Neural progenitor cell (in vitro differentiated cells): ENCODE results near the gene MORN4. TPM values are rescaled to one million over a fixed set of nuclear protein-coding genes. Genes with fewer than 3 reads are reported as not detected.
A peak's percentile ranks its signal among the peaks of the same experiment; 100 is the strongest.

ENCODE experiments used
- DNase-seq: peaks from one replicate; pipeline ENCODE4 v3.0.0-alpha.2; 2016; ENCODE audit warnings: low spot score
- H2AFZ ChIP-seq: fragments of 200-600 bp; sonication (generic); replicated peaks from 2 replicates; pipeline ENCODE4 v1.6.1; 2016; ENCODE audit warnings: antibody characterized with exemption
- H3F3A ChIP-seq: fragments of 200-600 bp; sonication (generic); 2 replicates; pipeline ENCODE4 v1.6.1; 2016; ENCODE audit warnings: antibody characterized with exemption, low read depth
- H3K27ac ChIP-seq: fragments of 200-600 bp; sonication (generic); 2 replicates; pipeline ENCODE4 v1.5.1; 2016; ENCODE audit warnings: mild to moderate bottlenecking
- H3K27me3 ChIP-seq: fragments of 200-600 bp; sonication (generic); 2 replicates; pipeline ENCODE4 v1.6.1; 2016; ENCODE audit warnings: mild to moderate bottlenecking, moderate library complexity
- H3K36me3 ChIP-seq: fragments of 200-600 bp; sonication (generic); 2 replicates; pipeline ENCODE4 v1.5.1; 2016
- H3K4me1 ChIP-seq: fragments of 200-600 bp; sonication (generic); 2 replicates; pipeline ENCODE4 v1.6.1; 2016; ENCODE audit warnings: mixed run types
- H3K4me2 ChIP-seq: fragments of 200-600 bp; sonication (generic); 2 replicates; pipeline ENCODE4 v1.6.1; 2016
- H3K4me3 ChIP-seq: fragments of 200-600 bp; sonication (generic); 2 replicates; pipeline ENCODE4 v1.5.1; 2016
- H3K79me2 ChIP-seq: fragments of 200-600 bp; sonication (generic); 2 replicates; pipeline ENCODE4 v1.6.1; 2016; ENCODE audit warnings: low read depth
- H3K9ac ChIP-seq: fragments of 200-600 bp; sonication (generic); 2 replicates; pipeline ENCODE4 v1.6.1; 2016
- H3K9me3 ChIP-seq: fragments of 200-600 bp; sonication (generic); 2 replicates; pipeline ENCODE4 v1.5.1; 2016; ENCODE audit warnings: low read depth
- H4K20me1 ChIP-seq: fragments of 200-600 bp; sonication (generic); 2 replicates; pipeline ENCODE4 v1.6.1; 2016; ENCODE audit warnings: low read depth
- H3K27ac Mint-ChIP-seq: 3 replicates; pipeline ENCODE4 v1.8.0; 2021; ENCODE audit warnings: mixed read lengths
- H3K27me3 Mint-ChIP-seq: 2 replicates; pipeline ENCODE4 v1.8.0; 2022; ENCODE audit warnings: low read depth, mild to moderate bottlenecking, inconsistent platforms, moderate library complexity, mixed read lengths; ENCODE audit not compliant: insufficient read depth
- H3K36me3 Mint-ChIP-seq: 3 replicates; pipeline ENCODE4 v1.8.0; 2021; ENCODE audit warnings: mixed read lengths
- H3K4me1 Mint-ChIP-seq: 3 replicates; pipeline ENCODE4 v1.8.0; 2021; ENCODE audit warnings: mixed read lengths
- H3K4me3 Mint-ChIP-seq: 3 replicates; pipeline ENCODE4 v1.8.0; 2021; ENCODE audit warnings: mild to moderate bottlenecking, moderate library complexity, mixed read lengths
- H3K9me3 Mint-ChIP-seq: 3 replicates; pipeline ENCODE4 v1.8.0; 2020; ENCODE audit warnings: mixed read lengths
- EZH2 ChIP-seq: fragments of 200-600 bp; sonication (generic); IDR thresholded peaks from 2 replicates; pipeline ENCODE4 v1.6.1; 2017; ENCODE audit warnings: antibody characterized with exemption, mild to moderate bottlenecking, moderate library complexity
- EZH2phosphoT487 ChIP-seq: fragments of 200-600 bp; sonication (generic); IDR thresholded peaks from 2 replicates; pipeline ENCODE4 v1.6.1; 2017; ENCODE audit warnings: antibody characterized with exemption
- total RNA-seq: library from RNA; depleted of rRNA; stranded (reverse); fragments of >200 nt; gene quantifications from 2 replicates; pipeline ENCODE4 v1.2.3, GENCODE V29; 2015; ENCODE audit warnings: low replicate concordance
- TF ChIP-seq, protein P1 (sequence below): fragments of 200-600 bp; sonication (generic); IDR thresholded peaks from 2 replicates; pipeline ENCODE4 v1.5.1; 2017; ENCODE audit warnings: antibody characterized with exemption, mild to moderate bottlenecking

MORN4 gene
- total RNA-seq, 1 donor from 2014 or later: 23.8 TPM

GRCh38 chr10:97584060-97584797 is 49.1 kb downstream of the MORN4 start, which contains the start of gene HOGA1:
TSS of gene HOGA1 (plus strand) at chr10:97584389. CDS start at chr10:97584704, 315 bp downstream.
- no peaks in the 10 kb centered on the region for H3K27me3 ChIP-seq
- no peaks in the 10 kb centered on the region for H3K79me2 ChIP-seq
- H3K4me3 ChIP-seq: no peak within 1 kb of the TSS
- no peaks in the 10 kb centered on the region for H4K20me1 ChIP-seq
- H3K27me3 Mint-ChIP-seq: peaks cover 5% of the 10 kb centered on the region
- no peak within 1 kb of the TSS for H3K9ac ChIP-seq
- no peak within 1 kb of the TSS for H3K27ac Mint-ChIP-seq
- no peaks in the 10 kb centered on the region for H3F3A ChIP-seq
- H3K4me3 Mint-ChIP-seq: no peak within 1 kb of the TSS
- H3K36me3 Mint-ChIP-seq: no peaks in the 10 kb centered on the region
- no peaks in the 10 kb centered on the region for H3K9me3 Mint-ChIP-seq
- H3K4me1 ChIP-seq: no peaks in the 10 kb centered on the region
- H2AFZ ChIP-seq: peak within 1 kb of the TSS; percentile 73
- DNase-seq: peak; percentile 36
- H3K4me2 ChIP-seq: no peak within 1 kb of the TSS
- H3K27ac ChIP-seq: no peak within 1 kb of the TSS
- TF ChIP-seq EZH2phosphoT487 (no peak), EZH2 (no peak)
- TF ChIP-seq, protein P1, sequence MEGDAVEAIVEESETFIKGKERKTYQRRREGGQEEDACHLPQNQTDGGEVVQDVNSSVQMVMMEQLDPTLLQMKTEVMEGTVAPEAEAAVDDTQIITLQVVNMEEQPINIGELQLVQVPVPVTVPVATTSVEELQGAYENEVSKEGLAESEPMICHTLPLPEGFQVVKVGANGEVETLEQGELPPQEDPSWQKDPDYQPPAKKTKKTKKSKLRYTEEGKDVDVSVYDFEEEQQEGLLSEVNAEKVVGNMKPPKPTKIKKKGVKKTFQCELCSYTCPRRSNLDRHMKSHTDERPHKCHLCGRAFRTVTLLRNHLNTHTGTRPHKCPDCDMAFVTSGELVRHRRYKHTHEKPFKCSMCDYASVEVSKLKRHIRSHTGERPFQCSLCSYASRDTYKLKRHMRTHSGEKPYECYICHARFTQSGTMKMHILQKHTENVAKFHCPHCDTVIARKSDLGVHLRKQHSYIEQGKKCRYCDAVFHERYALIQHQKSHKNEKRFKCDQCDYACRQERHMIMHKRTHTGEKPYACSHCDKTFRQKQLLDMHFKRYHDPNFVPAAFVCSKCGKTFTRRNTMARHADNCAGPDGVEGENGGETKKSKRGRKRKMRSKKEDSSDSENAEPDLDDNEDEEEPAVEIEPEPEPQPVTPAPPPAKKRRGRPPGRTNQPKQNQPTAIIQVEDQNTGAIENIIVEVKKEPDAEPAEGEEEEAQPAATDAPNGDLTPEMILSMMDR: no peak
- peaks cover 14% of the 10 kb centered on the region for H3K4me1 Mint-ChIP-seq
- no peaks in the 10 kb centered on the region for H3K9me3 ChIP-seq
- no peaks in the 10 kb centered on the region for H3K36me3 ChIP-seq

GRCh38 chr10:97583476-97583875 is 49.8 kb downstream of the MORN4 start:
- Mint-ChIP-seq H3K9me3 (no peaks in the 10 kb centered on the region), H3K27me3 (peaks cover 5% of the 10 kb centered on the region), H3K4me3 (no peak overlapping the region), H3K27ac (no peak overlapping the region), H3K4me1 (peaks cover 14% of the 10 kb centered on the region), H3K36me3 (no peaks in the 10 kb centered on the region)
- Histone ChIP-seq H3K4me2 (no peak overlapping the region), H3K79me2 (no peaks in the 10 kb centered on the region), H3K27ac (no peak overlapping the region), H4K20me1 (no peaks in the 10 kb centered on the region), H3K27me3 (no peaks in the 10 kb centered on the region), H3K4me1 (no peaks in the 10 kb centered on the region), H2AFZ (peak overlapping the region; percentile 73), H3K4me3 (no peak overlapping the region), H3F3A (no peaks in the 10 kb centered on the region), H3K9ac (no peak overlapping the region), H3K9me3 (no peaks in the 10 kb centered on the region), H3K36me3 (no peaks in the 10 kb centered on the region)
- no peak for DNase-seq
- TF ChIP-seq, protein P1: no peak
- TF ChIP-seq EZH2: no peak
- TF ChIP-seq EZH2phosphoT487: no peak

DNA sequence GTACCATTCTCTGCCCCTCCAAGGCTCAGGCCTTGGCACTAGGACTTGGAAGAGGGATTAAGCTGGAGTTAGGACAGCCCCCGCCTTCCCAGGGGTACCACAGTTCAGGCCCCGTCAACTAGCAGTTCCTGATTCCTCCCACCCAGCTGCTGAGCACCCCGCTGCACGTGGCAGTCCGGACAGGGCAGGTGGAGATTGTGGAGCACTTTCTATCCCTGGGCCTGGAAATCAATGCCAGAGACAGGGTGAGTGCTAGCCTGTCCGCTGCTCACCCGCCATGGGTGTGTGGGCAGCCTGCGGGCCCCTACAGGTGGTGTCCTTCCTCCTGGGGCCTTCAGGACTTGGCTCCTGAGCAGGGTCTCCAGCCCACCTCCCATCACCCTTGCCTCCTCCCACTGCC is 51.1 kb downstream of the MORN4 start:
- H3K36me3 Mint-ChIP-seq: no peaks in the 10 kb centered on the region
- H3K27me3 Mint-ChIP-seq: peaks cover 3% of the 10 kb centered on the region
- no peak overlapping the region for H2AFZ ChIP-seq
- H3K4me1 ChIP-seq: no peaks in the 10 kb centered on the region
- no peaks in the 10 kb centered on the region for H3K79me2 ChIP-seq
- no peak overlapping the region for H3K4me2 ChIP-seq
- peaks cover 14% of the 10 kb centered on the region for H3K4me1 Mint-ChIP-seq
- TF ChIP-seq EZH2phosphoT487 (no peak), EZH2 (no peak)
- TF ChIP-seq, protein P1: no peak
- no peaks in the 10 kb centered on the region for H3K27me3 ChIP-seq
- H3K9ac ChIP-seq: no peak overlapping the region
- no peaks in the 10 kb centered on the region for H3F3A ChIP-seq
- H3K4me3 Mint-ChIP-seq: no peak overlapping the region
- no peak overlapping the region for H3K27ac ChIP-seq
- H3K36me3 ChIP-seq: no peaks in the 10 kb centered on the region
- no peak overlapping the region for H3K4me3 ChIP-seq
- H3K9me3 Mint-ChIP-seq: no peaks in the 10 kb centered on the region
- H3K9me3 ChIP-seq: no peaks in the 10 kb centered on the region
- H4K20me1 ChIP-seq: no peaks in the 10 kb centered on the region
- H3K27ac Mint-ChIP-seq: no peak overlapping the region
- no peak for DNase-seq
